Endothelial cell of umbilical vein (primary cell): ENCODE data around the gene ZMYM3.
"Not testable (repeated sequence)": the region's sequence is repeated elsewhere in the genome, so short reads cannot be mapped to it uniquely, and the experiment has no call there.

Experiments used
- EZH2 ChIP-seq: IDR thresholded peaks from 2 replicates; pipeline ENCODE4 v1.6.1; 2012; ENCODE audit warnings: borderline replicate concordance, low read depth, mild to moderate bottlenecking, moderate library complexity, low read length, inconsistent platforms; ENCODE audit not compliant: severe bottlenecking
- FOS ChIP-seq: IDR thresholded peaks from 2 replicates; pipeline ENCODE4 v1.6.1; 2011; ENCODE audit warnings: mild to moderate bottlenecking, low read length, moderate library complexity, borderline replicate concordance; ENCODE audit not compliant: insufficient read depth
- GATA2 ChIP-seq: IDR thresholded peaks from 2 replicates; pipeline ENCODE4 v1.7.0; 2011; ENCODE audit warnings: low read depth, mild to moderate bottlenecking, moderate library complexity, mixed read lengths, low read length; ENCODE audit not compliant: insufficient read length, insufficient read depth
- MYC ChIP-seq: IDR thresholded peaks from one replicate; pipeline ENCODE4 v1.6.1; 2011; ENCODE audit warnings: mild to moderate bottlenecking, low read depth, low read length
- POLR2A ChIP-seq: IDR thresholded peaks from 2 replicates; pipeline ENCODE4 v1.6.1; 2012; ENCODE audit warnings: low read depth, mild to moderate bottlenecking, control low read depth, low read length
- POLR2AphosphoS5 ChIP-seq: IDR thresholded peaks from 2 replicates; pipeline ENCODE4 v1.6.1; 2012; ENCODE audit warnings: low read depth, mild to moderate bottlenecking, control low read depth, low read length, moderate library complexity; ENCODE audit not compliant: insufficient read depth
- TF ChIP-seq, protein P1 (sequence below), 2 donors: IDR thresholded peaks; 1 replicate in 1 of 2; 2 replicates in 1 of 2; pipeline ENCODE4 v1.5.1; 2011; ENCODE audit warnings: low read length in 2 of 2, mild to moderate bottlenecking in 2 of 2, moderate library complexity in 2 of 2, control low read depth in 1 of 2, inconsistent platforms in 1 of 2, low read depth in 1 of 2; ENCODE audit not compliant: insufficient read depth in 1 of 2; ENCODE audit errors: extremely low read depth in 1 of 2
- TF ChIP-seq, protein P2 (sequence below): IDR thresholded peaks from 2 replicates; pipeline ENCODE4 v1.6.1; 2011; ENCODE audit not compliant: insufficient read depth, insufficient read length

DNA sequence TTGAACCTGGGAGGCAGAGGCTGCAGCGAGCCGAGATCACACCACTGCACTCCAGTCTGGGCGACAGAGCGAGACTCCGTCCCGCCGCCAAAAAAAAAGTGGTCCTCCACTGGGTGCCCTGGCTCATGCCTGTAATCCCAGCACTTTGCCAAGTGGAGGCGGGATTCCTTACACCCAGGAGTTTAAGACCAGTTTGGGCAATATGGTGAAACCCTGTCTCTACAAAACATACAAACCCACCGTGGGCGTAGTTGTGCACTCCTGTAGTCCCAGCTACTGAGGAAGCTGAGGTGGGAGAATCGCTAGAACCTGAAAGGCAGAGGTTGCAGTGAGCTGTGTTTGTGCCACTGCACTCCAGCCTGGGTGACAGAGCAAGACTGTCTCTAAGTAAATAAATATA lies 27.4 kb upstream of the ZMYM3 start:
- TF ChIP-seq, protein P1, sequence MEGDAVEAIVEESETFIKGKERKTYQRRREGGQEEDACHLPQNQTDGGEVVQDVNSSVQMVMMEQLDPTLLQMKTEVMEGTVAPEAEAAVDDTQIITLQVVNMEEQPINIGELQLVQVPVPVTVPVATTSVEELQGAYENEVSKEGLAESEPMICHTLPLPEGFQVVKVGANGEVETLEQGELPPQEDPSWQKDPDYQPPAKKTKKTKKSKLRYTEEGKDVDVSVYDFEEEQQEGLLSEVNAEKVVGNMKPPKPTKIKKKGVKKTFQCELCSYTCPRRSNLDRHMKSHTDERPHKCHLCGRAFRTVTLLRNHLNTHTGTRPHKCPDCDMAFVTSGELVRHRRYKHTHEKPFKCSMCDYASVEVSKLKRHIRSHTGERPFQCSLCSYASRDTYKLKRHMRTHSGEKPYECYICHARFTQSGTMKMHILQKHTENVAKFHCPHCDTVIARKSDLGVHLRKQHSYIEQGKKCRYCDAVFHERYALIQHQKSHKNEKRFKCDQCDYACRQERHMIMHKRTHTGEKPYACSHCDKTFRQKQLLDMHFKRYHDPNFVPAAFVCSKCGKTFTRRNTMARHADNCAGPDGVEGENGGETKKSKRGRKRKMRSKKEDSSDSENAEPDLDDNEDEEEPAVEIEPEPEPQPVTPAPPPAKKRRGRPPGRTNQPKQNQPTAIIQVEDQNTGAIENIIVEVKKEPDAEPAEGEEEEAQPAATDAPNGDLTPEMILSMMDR (IDR thresholded peaks at IDR 0.05; ENCODE audit: extremely low read depth in 1 of 2, insufficient read depth in 1 of 2, low read depth in 1 of 2, low read length in 2 of 2), result not testable (repeated sequence)
- not testable (repeated sequence) for TF ChIP-seq POLR2AphosphoS5, POLR2A, EZH2, GATA2, FOS, MYC
- TF ChIP-seq, protein P2, sequence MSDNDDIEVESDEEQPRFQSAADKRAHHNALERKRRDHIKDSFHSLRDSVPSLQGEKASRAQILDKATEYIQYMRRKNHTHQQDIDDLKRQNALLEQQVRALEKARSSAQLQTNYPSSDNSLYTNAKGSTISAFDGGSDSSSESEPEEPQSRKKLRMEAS, result not testable (repeated sequence)
